H54 (cell line): ENCODE results near the gene SPARC.

Experiments used
- DNase-seq: peaks from one replicate; pipeline ENCODE4 v3.0.0; 2011; ENCODE audit warnings: low spot score, mixed read lengths; ENCODE audit not compliant: insufficient read length
- FAIRE-seq: peaks from 3 replicates; lab custom pipeline; 2011; peaks lifted over from hg19 to GRCh38; lab: Jason Lieb, UNC
- POLR2A ChIP-seq: IDR thresholded peaks from 2 replicates; pipeline ENCODE4 v1.6.1; 2011; ENCODE audit warnings: low read depth, mild to moderate bottlenecking, low read length

The SPARC gene

DNA sequence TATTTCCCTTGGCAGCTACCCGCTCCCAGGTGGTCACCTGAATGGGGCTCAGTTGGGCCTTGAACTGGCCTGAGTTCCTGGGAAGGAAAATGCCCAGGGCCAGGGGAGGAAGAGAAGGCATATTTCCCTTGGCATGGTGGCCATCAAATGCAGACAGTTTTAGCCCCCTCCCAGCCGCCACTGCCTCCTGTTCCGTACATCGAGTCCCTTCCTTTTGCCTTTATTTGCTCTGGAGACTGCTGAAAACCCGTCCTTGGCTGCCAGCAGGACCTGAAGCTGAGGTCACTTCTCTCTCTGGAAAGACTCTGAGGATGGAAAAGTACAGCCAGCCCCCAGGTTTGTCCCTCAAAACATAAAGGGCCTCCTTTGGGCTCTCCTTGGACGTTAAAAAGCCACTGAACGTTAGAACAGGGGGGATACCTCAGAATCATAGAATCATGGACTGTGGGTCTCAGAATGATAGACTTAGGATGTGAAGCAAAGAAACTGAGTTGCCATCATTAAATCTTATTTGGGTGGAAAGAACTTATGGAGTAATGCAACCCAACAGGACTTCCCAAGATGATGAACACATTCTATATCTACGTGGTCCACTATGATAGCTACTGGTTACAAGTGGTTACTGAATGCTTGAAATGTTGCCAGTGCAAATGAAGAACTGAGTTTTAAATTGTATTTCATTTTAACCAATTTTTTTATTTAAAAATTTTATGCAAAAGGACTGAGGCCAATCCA is 7.1 kb downstream of the SPARC start:
- no peak for TF ChIP-seq POLR2A
- FAIRE-seq, result no peak
- no peak for DNase-seq

- FAIRE-seq (no peak), DNase-seq (no peak)
- TF ChIP-seq POLR2A, result no peak
Observed at GRCh38 chr5:151678713-151679112, 8.0 kb downstream of the SPARC start.

DNA sequence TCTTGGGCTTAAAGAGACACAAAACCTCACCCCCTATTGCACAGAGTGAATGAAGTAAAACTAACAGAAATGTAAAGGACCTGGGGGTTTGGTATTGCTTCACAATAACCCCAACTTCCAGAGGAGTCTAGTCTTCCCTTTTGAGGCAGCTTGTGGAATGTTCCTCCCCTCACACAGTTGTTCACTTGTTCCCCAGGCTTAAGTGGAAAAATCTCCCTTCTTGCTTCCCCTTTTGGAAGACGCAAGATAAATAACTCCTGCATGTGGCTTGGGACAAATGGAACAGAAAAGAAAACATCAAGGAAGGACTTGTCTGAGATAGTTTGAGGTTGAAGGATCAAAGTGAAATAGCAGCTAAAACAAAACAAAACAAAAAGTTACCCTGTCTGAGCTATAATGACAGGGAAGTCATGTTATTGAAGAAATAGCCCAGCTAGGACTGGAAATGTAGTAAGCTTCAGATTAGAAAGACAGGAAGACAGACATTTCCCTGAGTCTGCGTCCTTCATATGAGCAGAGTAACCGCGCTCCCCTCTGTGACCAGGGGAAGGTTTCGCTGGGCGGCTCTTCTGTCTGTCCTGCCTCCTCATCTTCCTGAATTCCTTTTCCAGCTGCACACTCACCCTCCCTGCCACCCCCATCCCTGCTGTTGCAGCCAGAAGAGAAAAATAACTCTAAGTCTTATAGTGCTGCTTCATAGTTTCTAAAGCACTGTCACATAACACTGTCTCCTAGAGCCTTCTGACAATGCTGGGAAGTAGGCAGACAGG is 8.8 kb downstream of the SPARC start:
- no peak for FAIRE-seq
- DNase-seq, result no peak
- TF ChIP-seq POLR2A, result no peak

GRCh38 chr5:151676719-151677118 is 10.0 kb downstream of the SPARC start:
- FAIRE-seq (no peak), DNase-seq (no peak)
- TF ChIP-seq POLR2A, result no peak

DNA sequence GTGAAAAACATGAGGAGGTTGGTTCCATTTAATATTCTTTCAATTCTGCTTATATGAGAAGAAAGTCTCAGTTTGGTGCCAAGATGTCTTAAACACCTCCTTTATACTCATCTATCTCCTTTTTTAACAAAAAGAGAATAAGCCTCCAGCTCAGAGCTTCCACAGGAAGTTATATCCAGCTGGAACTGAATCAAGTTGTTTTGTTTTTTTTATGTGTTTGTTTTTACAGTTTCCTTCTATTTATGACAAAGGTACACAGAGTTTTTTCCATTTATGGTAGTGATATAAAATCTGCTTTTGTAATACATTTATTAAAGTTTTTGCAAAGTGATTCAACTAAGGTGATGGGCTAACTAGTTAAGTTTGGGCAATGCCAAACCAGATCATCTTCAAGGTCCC is 10.4 kb downstream of the SPARC start:
- TF ChIP-seq POLR2A, result no peak

GRCh38 chr5:151675611-151676313 is 11.0 kb downstream of the SPARC start:
- TF ChIP-seq POLR2A, result no peak
- no peak for FAIRE-seq
- no peak for DNase-seq

More for the DNA sequence above, 10.4 kb downstream of the SPARC start:
- FAIRE-seq, result no peak
- no peak for DNase-seq

DNA sequence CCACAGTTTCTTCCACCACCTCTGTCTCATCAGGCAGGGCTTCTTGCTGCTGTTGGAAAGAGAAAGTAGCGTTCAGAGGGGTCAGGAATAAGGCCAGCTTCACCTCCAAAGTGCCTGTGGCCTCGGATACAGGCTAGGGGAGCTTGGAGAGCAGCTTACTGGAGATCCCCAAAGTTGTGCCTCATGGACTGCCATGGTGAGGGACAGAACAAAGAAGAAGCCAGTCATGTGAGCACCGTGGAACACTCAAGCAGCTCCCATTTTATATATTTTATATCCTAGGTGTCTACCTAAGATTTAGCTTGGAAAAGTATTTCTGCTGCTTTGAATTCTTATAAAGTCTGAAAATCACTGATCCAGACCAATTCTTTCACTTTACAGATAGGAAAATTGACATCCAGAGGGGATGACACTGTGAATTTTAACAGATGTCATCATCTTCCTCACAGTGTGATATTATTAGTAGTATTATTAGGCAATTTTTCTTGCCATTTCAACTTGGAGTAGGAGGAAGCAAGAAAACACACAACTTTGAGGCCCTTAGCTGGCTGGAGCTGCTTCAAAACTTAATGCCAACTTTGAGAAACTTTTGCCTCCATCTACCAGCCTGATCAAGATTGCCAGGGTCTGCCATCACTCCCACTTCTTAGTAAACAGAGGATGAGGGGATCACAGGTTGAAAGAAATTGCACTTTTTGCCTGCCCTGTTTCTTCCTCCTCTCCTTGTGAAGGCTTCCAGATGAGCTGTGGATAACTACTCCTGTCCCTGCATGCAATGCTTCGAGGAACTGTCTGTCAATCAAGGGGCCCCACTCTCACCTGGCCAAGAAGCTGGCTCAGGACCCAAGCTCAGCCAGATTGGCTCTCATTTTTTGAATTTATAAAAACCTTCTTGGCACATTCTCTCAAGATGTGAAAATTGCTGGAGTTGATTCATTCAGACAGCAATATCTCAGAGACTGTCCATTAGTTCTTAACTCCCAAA is 11.8 kb downstream of the SPARC start:
- DNase-seq (no peak), FAIRE-seq (no peak)
- TF ChIP-seq POLR2A, result no peak

- no peak for FAIRE-seq
- no peak for TF ChIP-seq POLR2A
- DNase-seq, result no peak
Observed at GRCh38 chr5:151673421-151673820, 13.3 kb downstream of the SPARC start.

- FAIRE-seq, result no peak
- TF ChIP-seq POLR2A, result no peak
- no peak for DNase-seq
Observed at GRCh38 chr5:151672516-151672915, 14.2 kb downstream of the SPARC start.

DNA sequence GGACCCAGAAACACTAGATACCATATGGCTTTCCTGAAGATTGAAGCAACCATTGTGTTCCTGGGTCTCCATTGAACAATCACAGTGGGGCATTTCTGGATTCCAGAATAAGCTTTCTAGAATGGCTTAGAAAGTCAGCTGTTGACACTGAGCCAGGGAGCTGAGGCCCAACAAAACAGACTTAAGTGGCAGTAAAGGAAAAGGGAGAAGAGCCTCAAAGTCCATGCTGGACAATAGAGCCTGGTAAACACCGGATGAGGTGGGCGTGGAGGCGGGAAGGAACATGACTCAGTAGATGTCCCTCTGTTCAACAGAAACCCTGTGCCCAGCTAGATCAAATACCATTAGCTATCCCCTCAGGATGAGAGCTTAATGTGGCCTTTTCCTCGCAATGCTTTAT is 14.8 kb downstream of the SPARC start:
- no peak for FAIRE-seq
- DNase-seq, result no peak
- no peak for TF ChIP-seq POLR2A

DNA sequence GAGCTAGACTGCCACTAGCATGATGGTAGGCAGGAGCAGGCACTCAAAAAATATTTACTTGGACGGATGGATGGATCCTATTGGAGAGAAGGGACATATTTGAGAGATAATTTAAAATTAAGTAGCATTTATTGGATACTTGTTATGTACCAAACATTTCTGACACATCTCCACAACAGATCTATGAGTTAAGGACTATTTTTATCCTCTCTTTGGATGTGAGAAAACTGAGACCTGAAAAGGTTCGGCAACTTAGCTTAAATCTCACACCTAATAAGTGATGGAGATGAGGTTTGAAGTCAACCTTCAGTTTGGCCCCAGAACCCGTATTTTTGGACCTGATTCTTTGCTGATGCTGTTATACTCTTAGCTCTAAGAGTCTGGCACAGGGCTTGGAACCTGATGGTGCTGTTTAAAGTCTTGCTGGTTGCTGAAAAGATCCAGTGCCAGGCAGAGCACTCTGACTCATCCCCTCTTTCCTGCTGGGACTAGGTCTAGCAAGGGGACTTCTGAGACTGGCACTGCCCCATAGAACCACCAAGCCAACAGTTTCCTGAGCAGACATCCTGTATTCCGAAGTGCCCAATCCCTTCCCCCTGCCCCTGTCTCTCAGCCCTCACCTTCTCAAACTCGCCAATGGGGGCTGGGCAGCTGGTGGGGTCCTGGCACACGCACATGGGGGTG is 15.6 kb downstream of the SPARC start:
- FAIRE-seq, result no peak
- no peak for TF ChIP-seq POLR2A
- DNase-seq, result peak; percentile 51

DNA sequence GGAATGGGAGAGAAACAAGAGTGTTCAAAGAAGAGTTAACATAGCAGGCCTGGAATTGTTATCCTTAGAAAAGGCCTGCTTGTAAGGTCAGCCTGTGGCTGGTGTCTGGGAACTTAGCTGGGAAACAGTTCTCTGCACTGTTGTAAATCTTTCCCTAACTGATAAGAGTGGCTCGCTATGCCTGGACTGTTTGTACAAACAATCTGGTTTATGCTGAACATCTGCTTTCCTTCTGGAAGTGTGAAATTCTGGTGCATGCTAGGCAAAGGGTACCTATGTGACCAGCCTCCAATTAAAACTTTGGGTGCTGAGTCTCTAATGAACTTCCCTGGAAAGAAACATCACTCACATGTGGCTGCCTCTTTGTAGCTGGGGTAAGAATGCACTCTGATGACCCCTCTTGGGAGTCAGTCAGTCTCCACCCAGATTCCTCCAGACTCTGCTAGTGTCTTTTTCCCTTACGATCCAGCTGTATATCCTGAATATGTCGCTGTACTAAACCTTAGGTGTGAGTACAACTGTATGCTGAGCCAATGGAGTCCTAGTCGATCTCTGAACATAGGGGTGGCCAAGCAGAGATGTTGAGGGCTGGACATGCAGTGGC is 16.5 kb downstream of the SPARC start:
- TF ChIP-seq POLR2A, result no peak

More for the DNA sequence above, 16.5 kb downstream of the SPARC start:
- FAIRE-seq (no peak), DNase-seq (no peak)
